Fibroblast of skin of right quadriceps (primary cell): ENCODE data around the gene FCGR1A.
"Not testable (repeated sequence)": the region's sequence is repeated elsewhere in the genome, so short reads cannot be mapped to it uniquely, and the experiment has no call there.

Source experiments
- DNase-seq: peaks from one replicate; pipeline ENCODE4 v3.0.0-alpha.2; 2013

Gene FCGR1A

DNA sequence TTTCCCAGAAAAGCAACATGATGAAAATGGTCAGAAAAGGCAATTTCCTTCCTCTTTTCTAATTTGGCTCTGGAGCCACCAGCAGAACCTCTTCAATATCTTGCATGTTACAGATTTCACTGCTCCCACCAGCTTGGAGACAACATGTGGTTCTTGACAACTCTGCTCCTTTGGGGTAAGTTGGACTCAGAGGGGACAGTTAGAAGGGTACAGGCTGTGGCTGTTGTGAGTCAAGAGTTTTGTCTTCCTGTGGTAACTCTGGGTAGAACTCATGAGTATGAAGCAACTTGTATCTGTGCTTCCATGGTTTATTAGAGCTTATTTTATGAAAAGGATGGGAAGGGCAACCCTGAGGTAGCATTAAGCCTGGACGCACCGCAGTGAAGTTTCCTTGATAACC is at the start of gene FCGR1A:
FCGR1A (plus strand) TSS at position 95 of the 400 bp plus-strand sequence; CDS start at position 145, 50 bp downstream.
- not testable (repeated sequence) for DNase-seq

DNA sequence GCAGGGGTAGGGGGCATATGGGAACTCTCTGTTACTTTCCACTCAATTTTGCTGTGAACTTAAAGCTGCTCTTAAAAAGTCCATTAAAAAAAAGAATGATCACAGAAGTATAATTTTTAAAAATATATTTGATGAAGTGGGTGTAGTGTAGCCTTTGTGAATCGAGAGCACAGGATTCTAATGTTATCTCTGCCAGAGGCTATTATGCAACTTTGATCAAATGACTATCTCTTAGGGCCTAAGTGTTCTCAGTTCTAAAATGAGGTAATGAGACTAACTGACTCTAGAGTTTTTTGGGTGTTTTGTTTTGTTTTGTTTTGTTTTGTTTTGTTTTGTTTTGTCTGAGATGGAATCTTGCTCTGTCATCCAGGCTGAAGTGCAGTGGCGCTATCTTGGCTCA is 49.7 kb upstream of the FCGR1A start:
- not testable (repeated sequence) for DNase-seq

DNA sequence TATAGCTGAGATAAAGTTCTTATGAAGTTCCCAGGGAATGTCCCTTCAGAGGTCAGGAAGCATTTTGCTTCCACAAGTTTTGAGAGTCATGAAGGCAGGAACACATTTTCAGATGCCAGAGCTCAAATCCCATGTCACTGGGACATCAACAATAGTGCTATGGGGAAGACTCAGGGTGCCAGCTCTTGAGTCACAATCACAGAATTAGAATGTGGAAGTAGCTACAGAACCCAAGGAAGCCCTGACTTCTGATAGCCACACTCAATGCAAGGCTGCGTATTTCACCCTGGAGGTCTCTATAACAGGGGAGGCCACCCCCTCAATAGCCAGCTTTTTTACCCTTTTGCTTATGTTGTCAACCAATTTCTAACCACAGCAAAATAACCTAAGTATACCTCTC is 47.8 kb upstream of the FCGR1A start:
- not testable (repeated sequence) for DNase-seq

DNA sequence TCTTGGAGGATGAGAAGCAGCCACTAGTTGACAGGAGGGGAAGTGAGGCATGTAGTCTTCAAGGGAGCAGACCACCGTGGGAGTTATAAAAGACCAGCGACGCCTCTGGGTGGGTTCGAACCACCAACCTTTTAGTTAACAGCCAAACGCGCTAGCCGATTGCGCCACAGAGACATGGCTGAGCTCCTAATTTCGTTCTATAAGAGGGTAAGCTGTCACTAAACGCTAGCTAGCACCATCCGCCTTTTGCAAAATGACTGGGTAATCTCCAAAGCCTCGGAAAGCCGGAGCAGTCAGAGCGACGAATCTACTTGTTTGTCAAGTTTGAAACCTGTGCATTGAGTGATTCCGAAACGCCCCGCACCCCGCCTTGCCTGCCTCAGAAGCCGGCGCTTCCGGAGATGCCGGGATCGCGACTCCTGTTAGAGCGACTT is 42.3 kb upstream of the FCGR1A start:
- peak; percentile 3 for DNase-seq

DNA sequence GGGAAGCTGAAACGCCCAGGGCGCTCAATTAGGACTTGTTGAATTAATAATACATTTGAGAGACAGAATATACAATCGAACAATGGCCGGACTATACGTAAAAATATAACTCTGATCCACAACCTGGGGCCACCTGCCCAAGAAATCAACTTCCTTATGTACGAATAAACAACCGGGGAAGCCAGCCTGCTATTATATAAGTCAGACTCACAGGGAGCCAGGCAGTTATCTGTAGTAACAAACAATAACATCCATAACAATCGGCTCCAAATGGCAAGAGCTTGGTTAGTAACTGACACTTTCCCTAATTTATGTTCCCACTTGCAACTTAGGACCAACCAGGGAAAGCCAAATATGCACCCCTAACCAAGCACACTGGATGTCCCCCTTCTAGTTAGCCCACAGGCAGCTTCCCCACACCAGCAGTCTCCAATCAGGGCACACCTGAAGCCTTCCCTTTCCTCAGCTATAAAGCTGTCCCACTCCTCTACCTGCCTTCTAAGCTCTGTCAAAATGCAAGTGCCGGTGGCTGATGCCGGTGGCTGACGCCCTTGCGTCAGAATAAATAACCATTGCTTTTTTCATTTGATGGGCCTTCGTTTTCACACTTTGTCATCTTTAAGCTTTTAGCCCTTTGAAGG is 41.8 kb upstream of the FCGR1A start:
- DNase-seq = not testable (repeated sequence)

DNA sequence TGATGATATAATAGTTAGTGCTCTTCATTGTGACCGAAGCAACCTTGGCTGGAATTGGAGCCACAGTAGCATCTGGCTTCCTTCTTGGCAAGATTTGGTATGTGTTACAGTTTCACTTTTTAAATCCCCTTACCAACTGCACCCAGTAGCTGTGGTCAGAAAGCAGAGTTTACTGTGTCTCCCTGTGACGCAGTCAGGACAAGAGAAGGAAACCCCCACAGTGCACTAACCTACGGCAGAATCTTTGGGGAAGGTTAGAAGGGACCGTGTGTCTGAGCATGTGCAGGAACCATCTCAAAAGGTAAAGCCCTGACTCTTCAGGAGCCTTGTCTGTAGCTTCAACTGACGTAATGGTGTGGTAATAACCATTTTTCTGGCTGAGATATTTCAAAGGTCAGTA is 40.6 kb upstream of the FCGR1A start:
- not testable (repeated sequence) for DNase-seq

DNA sequence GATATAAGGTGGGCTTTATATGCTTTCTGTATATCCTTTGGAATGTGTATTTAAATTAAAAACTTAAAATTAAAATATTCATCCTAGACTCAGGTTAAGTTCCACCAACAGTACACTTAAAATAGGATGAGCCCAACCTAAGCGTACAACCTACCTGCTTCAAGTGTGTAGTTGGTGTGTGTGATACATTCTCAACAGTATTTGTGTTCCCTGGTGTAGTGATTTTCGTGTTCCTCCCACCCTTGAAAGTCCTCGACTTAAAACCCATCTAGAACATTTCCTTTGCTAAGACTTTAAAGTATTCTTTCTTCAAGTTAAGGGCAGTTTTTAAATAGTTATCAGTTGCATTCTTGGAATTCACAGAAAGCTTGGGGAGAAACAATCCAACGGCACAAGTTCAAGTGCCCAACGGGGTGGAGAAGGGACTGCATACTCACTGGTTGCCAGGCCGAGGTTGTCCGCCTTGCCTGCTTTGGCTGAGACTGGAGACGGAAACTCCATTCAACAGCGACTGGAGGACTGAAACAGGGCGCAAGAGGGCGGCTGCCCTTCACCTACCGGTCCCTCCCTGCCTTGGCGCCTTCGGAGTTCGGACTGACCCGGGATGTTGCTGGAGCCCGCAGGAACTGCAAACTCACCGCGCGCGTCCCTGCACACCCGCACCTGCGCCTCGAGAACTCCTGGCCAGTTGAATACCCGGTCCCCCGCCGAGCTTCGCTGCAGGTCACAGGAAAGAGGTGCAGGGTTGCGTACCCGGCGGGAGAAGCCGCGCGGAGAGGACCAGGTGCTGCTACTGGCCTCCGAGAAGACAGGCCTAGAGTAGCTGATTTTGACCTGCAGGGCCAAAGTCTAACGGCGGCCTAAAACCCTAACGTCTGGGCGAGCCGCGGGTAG is 35.8 kb upstream of the FCGR1A start:
- not testable (repeated sequence) for DNase-seq

DNA sequence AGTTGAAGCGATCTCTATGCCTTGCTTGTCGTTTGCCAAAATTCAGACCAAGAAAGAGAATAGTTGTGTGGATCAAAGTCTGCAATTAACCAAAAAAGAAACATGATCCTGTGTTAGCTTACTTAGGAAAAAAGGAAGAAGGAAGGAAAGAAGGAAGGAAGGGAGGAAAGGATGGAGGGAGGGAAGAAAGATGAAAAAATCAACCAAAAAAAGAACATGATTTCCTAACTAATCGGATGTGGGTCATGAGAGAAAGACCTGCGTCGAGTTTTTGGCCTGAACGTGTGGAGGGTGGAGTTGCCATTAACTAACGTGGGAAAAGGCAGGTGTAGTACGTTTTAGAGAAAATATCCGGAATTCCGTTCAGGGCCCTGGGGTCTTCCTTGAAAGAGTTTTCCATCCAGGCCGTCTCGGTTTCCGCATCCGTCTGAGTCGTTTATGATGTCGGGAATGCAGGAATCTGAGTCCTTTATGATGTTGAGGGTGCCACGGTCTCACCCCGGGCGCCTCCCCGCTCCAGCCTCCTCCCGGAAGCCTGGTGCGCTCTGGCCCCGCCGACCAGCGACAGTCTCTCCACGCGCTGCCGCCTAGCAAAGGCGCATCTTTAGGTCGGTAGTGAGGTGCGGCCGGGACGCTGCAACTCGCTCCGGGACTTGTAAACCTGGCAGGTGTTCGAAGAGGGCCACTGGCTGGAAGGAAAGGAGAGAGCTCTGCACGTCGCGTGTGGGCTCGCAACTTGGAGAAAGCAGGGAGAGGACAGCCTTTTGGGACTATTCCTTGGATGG is 34.9 kb upstream of the FCGR1A start:
- DNase-seq = not testable (repeated sequence)

DNA sequence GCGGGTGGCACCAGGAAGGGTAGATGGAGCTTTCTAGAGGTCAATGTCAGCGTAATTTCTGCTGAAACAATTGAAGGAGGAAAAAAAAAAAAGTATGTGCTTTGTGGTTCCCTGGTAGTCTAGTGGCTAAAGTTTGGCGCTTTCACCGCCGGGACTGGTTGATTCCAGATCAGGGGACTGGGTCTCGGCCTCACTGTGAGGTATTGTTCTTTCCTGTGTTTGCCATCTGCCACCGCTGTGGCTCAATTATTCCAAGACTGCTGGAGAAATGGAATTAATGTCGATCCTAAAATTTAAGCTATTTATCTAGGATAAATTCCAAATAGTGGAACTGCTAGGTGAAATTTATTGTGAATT is 34.4 kb upstream of the FCGR1A start:
- DNase-seq = not testable (repeated sequence)

DNA sequence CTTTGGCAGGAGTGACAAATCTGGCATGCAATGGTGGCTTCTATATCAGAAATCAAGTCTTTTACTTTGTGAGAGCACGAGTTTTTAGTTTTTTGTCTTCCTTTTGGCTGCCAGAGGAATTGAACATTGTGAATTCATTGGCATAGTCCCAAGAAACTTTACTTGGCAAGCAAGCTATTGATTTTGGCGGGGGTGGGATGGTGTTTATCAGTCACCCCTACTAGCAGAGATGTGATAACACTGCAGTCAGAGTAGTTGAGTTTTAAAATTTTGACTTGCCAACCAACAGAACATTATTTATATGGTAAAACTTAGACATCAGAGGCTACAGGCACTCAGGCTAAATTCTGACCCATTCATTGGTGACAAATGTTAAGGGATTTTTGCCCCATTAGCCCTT is 31.9 kb upstream of the FCGR1A start:
- not testable (repeated sequence) for DNase-seq

DNA sequence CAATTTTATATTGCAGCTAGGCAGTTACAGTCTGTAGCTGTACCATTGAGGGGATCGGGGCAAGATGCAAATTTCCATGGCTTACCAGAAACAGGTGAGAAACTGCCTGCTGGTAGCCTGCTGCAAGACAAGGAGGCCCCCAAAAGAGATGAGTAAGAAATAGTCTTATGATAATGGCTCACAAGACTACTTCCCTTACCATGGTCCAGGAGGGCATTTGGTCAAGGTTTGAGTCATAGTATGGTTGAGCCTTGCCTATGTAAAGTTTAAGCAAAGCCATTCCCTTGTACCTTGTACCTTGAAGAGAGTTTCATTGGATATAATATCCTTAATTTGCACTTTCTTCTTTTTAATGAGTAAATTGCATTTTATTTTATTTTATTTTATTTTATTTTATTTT is 30.3 kb upstream of the FCGR1A start:
- DNase-seq = not testable (repeated sequence)

DNA sequence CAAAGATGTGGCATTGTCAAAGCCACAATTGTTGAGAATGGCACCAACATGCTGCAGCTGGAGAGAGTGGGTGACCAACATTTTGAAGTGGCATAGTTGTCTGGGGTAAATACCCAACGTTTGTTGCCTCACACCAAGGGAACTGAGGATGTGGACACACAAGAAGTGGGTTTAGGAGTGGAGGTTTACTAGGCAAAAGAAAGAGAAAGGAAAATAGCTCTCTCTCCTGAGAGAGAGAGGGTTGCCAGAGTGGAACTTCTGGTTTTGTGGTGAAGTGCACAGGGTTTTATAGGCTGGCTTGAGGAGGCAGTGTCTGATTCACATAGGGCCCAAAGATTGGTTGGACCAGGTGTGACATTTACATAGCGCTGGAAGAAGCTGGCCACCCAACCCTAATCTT is 29.0 kb upstream of the FCGR1A start:
- DNase-seq = not testable (repeated sequence)

DNA sequence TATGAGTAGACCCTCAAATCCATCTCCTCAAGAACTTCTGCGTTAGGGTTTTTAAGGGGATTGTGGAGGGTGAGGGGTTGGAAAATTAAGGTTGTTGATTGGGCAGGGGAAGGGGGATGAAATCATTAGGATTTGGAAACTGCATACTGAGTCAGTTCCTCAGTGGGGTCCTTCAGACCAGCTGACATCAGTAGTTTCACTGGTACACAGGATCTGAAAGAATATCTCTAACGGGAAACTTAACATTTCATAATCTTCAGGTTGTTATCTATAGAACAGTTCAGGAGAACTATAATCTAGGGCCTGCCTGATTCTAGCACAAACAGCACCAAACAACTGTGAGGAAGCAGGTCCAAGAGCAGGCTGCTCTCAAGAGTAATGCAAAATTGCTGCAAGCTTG is 27.2 kb upstream of the FCGR1A start:
- not testable (repeated sequence) for DNase-seq

DNA sequence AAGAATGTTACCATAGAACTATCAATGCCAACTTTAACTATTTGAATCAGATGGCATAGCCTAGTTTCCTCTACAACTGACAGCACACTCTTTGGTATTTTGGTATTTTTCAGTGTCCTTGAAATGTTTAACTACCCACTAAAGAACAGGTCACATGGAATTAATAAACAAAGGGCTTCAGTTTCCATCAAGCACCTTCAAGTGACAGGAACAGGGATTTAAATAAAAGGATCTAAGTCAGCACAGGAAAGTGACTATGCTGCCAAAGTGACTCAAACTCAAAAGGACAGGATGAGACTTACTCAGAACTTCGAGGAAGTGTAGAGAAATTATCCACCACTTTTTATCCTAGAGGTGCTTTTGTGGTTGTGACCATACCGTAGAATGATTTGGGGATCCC is 20.2 kb upstream of the FCGR1A start:
- not testable (repeated sequence) for DNase-seq

DNA sequence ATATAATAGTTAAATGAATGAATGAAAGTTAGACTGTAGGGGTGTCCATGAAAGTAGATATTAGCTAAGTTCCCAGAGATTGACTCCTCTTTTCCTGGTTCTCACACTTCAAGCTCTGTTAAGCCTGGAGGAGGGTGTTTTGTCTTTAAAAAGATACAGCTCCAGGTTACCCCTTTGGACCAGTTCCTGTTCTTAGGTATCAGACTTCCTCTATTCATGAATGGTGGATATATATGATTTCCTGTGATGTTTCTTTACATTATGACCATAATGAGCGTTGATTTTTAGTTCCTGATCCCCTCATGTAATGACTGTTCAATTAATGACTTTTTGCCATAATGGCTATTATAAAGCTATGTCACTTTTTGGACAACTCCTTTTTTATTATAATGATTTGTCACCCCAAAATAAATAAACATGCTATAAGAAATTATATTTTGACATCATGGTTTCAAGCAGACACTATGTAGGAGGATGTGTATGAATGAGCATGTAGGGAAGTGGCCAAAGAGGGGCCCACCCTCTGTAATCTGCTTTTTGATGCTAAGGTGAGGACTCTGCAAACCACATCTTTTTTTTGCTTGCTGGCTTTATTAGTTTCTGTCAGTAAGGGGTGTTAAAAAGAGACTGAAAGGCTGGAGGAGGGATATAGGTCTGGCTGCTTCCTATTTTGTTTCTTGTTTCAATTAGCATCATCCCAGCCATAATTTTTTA is 18.2 kb upstream of the FCGR1A start:
- DNase-seq = not testable (repeated sequence)

DNA sequence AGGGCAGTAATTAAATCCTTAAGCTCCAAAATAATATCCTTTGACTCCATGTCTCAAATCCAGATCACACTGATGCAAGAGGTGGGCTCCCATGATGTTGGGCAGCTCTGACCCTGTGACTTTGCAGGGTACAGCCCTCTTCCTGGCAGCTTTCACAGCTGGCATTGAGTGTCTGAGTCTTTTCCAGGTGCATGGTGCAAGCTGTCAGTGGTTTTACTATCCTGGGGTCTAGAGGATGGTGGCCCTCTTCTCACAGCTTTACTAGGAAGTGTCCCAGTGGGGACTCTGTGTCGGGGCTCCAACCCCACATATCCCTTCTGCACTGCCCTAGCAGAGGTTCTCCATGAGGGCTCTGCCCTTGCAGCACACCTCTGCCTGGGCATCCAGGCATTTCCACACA is 16.3 kb upstream of the FCGR1A start:
- not testable (repeated sequence) for DNase-seq

DNA sequence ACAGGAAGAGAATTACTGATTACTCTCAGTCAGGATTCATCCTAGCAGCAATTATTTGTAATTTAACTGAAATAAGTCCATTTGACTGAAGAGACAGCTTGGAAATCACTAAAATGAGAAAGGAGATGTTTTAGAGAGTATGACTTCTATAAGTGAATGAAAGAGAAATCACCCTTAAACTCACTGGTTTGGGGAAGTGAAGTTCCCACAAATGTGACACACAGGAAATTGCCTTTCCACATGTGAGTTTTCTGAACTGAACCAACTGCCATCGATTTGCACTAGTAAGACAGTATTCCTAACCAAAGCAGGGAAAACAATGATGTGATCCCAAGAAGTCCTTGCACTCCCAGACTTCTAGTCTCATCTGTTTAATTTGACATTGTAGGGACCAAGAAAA is 13.3 kb upstream of the FCGR1A start:
- DNase-seq = not testable (repeated sequence)

DNA sequence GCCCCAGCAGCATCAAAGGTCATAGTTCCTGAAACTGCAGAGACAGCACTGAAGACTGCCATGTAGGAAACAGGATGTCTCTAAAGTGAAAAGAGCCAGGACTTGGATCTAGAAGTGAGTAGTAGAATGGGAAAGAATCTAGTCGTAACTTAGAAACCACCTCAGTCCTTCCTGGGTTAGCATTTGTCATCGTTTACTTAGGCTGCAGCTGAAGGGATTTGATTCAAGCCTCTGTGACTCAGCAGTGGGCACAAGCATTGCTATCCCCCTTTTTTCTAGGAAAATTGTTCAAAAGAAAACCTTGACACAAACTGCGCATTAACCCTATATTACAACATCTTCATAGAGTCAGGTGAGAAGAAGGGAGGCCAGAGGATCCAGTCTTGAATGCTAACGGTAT is 11.8 kb upstream of the FCGR1A start:
- not testable (repeated sequence) for DNase-seq

DNA sequence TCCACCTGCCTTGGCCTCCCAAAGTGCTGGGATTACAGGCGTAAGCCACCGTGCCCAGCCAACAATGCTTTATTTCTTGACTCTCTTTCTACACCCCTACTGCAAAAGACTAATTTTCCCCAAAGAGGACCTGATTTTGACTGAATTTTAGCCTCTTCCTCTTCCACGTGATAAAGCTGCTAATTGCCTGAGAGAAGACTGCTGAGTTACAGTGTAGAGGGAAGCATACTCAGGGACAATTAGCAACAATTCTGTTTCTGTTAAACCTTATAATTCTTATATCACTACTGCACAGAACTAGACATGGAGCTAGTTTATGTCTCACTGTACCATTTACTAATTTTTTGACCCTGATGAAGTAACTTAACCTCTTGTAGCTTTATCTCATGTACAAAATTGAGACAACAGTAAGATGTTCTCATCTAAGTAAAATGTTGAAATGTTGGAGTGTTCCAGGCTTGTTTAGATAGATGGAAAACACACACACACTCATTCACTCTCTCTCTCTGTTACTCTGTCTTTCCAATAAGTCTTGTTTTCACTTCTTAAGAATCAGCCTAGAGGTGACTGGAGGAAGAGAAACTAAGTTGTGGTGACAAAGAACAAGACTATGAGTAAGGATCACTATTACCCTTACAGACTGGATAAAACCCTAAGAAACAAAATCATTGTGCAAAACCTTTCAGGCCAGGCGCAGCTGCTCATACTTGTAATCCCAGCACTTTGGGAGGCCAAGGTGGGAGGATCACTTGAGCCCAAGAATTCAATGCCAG is 10.7 kb upstream of the FCGR1A start:
- DNase-seq = not testable (repeated sequence)

DNA sequence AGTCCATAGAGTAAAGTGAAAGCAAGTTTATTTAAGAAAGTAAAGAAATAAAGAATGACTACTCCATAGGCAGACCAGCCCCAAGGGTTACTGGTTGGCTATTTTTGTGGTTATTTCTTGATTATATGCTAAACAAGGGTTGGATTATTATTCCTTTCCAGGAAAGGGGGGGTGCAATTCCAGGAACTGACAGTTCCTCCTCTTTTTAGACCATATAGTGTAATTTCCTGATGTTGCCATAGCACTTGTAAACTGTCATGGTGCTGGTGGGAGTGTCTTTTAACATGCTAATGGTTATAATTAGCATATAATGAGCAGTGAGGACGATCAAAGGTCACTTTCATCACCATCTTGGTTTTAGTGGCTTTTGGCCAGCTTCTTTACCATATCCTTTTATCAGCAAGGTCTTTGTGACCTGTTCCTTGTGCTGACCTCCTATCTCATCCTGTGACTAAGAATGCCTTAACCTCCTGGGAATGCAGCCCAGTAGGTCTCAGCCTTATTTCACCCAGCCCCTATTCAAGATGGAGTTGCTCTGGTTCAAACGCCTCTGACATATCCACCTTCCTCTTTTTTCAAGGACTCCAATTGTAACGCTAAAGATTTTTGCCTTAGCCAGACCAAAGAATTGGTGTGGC is 6.9 kb upstream of the FCGR1A start:
- not testable (repeated sequence) for DNase-seq

DNA sequence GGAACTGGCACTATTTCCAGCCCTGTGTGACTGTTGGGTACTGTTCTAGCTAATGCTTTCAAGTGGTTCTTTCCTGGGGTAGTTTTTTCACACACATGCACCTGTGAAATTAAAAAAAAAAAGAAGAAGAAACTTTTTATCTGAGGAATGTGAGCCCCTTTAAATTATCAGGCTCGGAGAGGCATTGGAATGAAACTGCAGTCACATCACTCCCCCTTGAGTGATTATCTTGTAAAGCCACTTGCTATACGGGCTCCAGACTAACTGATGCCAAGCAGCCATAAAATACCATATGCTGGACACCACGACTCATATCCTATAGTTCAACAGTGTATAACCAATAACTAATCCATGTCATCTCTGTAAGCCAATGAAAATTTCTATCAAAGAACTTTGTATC is 5.4 kb upstream of the FCGR1A start:
- not testable (repeated sequence) for DNase-seq
